Activated CD8-positive, alpha-beta memory T cell treated with anti-CD3 and anti-CD28 coated beads for 1 hour (primary cell): ENCODE data around the gene C10orf90.

Source experiments
- DNase-seq, 2 donors: peaks; one replicate each; pipeline ENCODE4 v3.0.0-alpha.2; 2020; ENCODE audit warnings: low read depth in 1 of 2; ENCODE audit errors: extremely low read depth in 1 of 2

Gene C10orf90

GRCh38 chr10:126586128-126586527 lies 84.4 kb downstream of the C10orf90 start:
- no peak for DNase-seq

- no peak for DNase-seq
These were observed 85.1 kb downstream of the C10orf90 start for GRCh38 chr10:126585249-126586017.

DNA sequence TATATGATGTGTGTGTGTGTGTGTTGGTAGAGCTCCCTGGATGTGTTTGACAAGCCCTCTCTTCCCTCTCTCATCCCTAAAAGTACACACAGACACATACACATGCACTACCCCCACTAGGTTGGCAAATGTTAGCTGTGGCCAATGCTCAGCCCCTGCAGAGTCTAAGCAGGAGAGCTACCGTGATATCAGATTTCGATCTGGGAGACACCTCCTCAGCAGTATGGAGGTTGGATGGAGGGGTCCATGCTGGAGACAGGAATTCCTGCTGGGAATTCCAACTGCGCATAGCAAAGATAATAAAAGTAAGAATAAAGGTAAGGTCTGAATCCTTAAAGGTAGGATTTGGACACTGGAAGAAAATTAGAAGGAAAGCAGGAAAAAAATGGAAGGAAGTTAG lies 85.7 kb downstream of the C10orf90 start:
- DNase-seq, result no peak

DNA sequence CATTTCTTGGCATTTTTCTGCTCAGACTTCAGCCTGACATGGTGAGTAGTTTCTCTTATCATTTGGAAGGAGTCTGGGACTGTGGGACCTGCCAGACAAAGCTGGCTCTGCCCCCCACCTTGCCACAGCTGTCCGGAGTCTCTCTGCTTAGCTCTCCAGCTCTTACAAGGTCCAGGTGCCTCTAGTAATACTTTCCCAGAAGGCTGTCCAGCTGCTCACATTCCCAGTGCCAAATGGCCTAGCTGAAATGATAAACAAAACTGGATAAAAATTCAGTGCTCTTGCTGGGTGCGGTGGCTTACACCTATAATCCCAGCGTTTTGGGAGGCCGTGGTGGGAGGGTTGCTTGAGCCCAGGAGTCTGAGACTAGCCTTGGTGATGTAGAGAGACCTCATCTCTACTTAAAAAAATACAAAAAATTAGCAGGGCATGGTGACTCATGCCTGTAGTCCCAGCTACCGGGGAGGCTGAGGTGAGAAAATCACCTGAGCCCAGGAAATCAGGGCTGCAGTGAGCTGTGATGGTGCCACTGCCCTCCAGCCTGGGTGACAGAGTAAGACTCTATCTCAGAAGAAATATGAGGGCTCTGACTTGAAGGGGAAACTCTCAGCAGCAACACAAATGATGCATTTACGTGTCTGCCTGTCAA lies 86.8 kb downstream of the C10orf90 start:
- DNase-seq, result no peak

DNA sequence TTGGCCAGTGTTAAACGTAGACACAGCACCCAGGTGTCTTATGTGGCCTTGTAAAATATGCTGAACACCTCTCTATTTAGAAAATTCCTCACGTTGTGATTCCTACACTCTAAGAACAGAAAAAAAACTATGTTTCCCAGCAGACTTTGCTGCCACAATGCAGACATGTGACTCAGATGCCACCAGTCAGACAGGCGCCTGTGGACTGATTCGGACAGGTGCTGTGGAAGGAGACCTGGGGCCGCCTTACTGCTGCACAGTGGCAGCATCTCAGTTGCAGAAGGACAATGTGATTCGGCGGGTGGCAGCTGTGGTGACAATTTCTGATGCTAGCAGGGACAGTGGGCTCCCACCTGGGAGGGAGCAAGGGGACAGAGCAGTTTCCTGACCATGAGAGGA lies 88.8 kb downstream of the C10orf90 start:
- DNase-seq, result no peak

DNA sequence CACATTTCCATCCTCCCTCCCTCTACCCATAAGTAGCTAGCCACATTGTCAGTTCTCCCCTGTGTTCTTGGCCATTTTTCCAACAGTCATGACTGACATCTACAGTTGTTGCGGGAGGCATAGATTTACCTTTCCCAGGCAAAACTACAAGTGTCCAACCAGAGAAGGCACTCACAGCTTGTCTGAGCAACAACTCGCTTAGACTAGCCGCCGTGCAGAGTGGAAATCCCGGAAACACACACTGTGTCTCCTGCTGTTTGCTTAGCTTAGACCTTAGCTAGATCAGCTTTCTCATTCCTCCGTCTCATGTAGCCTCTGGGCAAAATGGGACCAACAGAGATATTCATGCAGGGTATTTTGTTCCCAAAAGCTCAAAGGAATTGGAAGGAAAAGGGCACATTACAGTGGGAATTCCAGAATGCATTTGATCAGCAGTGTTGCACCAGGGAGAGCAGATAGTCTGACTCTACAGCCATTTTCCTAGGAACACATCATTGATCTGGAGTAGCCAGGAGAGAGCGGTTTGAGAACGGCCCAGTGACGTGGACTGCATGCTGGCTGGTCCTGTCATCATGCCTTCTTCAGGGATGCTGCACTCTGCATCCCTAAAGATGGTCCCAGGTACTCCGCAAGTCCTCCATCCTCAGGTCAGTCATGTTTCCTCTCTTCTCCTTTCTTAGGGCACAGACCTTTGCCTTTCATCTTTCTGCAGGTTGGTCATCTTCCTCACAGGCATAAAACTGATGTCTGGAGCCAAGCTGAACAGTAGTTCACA lies 89.4 kb downstream of the C10orf90 start:
- no peak for DNase-seq

DNA sequence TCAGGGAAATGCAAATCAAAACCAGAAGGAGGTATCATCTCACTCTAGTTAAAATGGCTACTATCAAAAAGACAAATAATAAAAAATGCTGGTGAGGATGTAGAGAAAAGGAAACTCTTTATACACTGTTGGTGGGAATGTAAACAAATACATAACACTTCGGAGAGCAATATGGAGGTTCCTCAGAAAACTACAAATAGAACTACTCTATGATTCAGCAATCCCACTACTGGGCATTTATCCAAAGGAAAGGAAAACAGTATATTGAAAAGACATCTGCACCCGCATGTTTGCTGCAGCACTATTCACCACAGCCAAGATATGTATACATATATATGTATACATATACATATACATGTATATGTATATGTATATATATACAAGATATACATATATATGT lies 94.2 kb downstream of the C10orf90 start:
- no peak for DNase-seq

- no peak for DNase-seq
These were observed 99.6 kb downstream of the C10orf90 start for GRCh38 chr10:126570621-126571602.

- DNase-seq, result no peak
These were observed 100.3 kb downstream of the C10orf90 start for GRCh38 chr10:126570245-126570570.

DNA sequence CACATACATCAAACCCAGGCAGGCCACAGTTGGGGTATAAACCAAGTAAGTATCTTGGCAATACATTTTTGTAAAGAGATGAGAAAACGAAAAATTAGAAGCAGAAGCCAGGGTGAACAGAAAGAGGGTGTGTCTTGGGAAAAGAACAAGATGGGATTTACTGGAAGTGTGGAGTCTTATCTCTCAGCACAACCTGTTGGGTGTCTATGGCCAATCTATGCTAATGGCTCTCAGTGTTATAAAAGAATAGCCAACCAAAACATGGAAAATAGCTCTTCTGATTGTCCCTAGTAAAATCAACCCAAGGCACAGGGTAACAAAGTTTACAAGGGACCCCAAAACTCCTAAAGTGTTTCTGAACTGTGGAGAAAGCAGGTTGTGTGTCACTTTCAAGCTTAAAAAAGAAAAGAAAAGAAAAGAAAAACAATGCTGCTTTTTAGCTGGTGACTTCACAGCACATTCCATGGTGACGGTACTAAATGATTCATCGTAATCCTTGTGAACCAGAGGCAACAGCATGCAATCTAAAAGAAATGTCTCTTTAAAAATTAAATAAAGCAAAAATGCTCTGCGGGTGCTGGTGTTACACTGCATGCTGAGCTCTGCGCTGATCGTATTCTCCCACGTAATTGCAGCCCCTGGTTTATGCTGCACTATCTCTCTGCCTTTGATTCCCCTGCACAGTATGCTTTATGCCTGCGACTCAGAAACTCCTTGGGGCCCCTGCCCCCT lies 100.8 kb downstream of the C10orf90 start:
- no peak for DNase-seq

GRCh38 chr10:126568809-126569385 lies 101.6 kb downstream of the C10orf90 start:
- DNase-seq, result no peak

DNA sequence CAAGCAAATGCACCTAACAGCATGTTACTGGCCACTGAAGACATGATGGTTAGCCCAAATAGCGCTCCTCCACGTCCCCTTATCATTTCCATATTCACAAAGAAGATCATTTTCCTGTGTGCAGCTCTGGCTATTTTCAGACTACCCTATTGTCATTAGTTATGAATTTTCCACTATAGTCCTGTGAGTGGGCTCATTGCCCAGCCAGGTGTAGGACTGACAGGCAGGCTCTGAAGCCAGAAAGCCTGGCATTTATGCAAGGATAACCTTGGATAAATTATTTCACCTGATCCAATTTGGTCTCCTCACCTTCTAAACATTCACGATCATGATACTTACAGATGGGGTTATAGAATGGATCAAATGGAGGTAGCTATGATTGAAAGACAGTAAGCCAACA lies 104.6 kb downstream of the C10orf90 start:
- DNase-seq, result no peak

GRCh38 chr10:126565441-126565840 lies 105.1 kb downstream of the C10orf90 start:
- no peak for DNase-seq

- no peak for DNase-seq
These were observed 106.1 kb downstream of the C10orf90 start for GRCh38 chr10:126564326-126564888.

- no peak for DNase-seq
These were observed 107.1 kb downstream of the C10orf90 start for GRCh38 chr10:126563361-126563760.

GRCh38 chr10:126561921-126562680 lies 108.4 kb downstream of the C10orf90 start:
- no peak for DNase-seq

GRCh38 chr10:126561294-126561920 lies 109.1 kb downstream of the C10orf90 start:
- no peak for DNase-seq

DNA sequence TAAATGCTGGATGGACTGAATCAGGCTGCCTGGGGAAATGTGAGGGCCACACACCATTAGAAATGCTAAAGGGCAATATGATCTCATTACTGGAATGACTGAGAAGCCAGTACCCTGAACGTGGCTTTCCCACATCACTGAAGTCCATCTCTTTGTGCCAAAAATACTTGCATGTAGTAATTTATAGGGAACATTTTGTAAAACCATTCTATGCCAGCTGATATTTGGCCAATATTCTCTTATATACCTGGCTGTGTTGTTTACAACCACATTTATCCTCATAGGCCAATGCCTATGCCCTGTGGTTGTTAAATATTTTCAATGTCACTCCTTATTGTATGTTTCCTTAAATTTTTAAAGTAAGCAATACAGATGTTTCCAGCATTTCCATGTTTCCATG lies 111.6 kb downstream of the C10orf90 start:
- DNase-seq, result no peak
